DMS53 treated with DMSO at 0.1 percent for 48 hours (cell line): ENCODE measurements around the gene GALNS.

Experiments used
- DNase-seq: peaks from one replicate; lab custom pipeline; 2025; ENCODE audit not compliant: unreplicated experiment; lab: John Stamatoyannopoulos, UW

The GALNS gene

DNA sequence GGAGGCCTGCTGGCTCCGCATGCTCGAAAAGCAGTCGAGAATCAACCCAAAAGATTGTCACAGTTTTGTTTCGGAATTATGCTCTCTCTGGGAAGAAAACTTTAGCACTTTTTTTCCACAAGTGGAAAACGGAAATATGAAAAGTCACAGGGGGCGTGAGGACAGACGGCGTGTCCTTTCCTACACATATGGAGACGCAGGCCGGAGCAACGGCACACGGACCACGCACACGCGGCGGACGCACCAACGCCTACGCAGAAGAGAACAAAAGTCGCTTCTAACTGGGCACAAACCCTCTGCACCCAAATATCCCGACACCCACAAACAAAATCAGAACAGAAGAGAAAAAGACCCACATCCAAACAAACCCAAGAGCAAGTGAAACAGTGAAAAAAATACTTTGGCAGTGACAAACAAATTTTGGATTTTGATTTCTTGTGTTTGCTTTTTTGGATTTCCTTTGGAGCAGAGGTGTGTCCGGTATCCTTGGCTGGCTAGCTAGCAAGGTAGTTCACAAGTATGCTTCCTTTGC lies 19.0 kb upstream of the GALNS start:
- no peak for DNase-seq

DNA sequence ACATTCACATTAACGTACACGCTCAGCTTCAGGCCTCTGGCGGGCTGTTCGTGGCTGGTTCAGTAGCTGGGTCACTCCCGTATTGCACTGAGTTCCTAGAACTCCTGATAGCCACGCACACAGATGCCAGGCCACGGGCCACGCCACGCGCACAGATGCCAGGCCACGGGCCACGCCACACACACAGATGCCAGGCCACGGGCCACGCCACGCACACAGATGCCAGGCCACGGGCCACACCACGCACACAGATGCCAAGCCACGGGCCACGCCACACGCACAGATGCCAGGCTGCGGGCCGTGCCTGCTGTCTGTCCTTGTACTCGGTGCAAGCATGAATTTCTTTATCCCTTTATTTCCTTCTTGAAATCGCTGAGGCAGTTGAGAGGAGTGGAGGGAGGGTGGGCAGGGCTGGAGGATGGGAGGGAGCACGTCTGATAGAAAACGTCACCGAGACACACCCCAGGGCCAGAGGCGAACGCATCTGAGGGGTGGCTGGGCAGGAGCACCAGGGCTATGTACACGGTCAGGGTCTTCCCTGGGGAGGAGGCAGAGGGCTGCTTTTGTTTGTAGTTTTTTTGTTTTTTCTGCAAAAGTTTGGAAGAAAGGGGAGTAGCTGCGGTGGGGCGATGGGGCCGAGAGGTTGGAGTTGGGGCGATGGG lies 18.3 kb upstream of the GALNS start:
- no peak for DNase-seq

DNA sequence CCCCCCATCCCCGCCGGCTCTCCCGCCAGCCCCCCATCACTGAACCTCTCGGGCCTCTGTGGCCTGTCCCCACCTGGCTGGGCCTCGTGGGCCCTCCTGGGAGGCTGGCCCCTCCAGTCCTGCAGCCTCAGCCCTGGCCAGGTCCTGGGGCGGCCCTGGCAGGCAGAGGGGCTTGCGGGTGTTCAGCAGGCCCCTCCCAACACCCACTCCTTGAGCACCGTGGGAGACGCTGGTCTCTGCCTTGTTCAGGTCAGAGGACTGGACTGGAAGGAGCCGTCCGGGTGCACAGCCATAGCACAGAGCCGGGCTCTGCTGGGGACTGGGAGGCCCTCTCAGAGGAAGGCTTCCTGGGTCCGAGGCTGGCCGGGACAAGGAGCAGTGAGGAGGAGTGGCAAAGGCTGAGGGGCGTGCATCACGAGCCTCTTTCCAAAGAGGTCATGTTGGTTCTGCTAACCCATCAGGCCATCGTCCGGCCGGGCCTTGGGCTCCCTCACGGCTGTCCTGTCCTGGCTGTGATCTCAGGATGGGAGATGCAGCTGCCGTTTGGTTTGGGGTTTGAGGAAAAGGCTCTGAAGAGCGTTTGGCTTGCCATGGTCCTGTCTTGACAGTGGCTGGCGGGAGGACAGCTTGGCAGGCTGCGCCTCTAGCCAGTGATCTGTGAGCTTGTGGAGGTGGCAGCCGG lies 16.0 kb upstream of the GALNS start:
- DNase-seq = no peak

DNA sequence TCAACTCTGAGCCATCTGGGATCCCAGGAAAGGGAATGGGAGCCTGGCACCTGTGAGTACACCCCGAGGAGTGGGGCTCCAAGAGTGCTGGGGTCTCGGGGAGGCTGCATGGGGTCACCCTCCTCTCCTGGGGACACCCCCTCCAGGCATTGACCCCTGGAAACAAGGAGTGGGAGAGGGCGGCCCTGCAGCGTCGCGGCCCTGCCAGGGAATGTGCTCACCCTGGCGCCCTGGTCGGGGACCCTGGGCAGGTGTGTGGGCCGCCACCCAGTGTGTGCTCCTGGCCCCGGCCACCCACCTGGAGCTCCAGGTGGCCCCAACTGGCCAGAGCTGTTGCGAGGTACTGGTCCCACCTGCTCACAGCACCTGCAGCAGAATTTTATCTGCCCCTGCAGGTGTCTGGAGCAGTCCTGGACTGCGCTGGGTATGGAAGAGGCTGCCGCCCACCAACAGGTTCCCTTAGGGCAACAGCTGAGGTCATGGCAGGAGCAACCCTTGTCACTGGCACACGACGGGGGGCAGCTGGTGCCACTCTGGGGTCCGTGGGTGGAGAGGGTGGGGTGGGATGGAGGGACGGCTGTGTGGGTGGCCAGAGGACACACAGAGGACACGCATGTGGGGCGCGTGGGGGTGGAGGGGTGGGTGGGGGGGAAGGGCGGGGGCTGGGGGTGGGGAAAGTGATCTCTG lies 15.1 kb upstream of the GALNS start:
- no peak for DNase-seq

DNA sequence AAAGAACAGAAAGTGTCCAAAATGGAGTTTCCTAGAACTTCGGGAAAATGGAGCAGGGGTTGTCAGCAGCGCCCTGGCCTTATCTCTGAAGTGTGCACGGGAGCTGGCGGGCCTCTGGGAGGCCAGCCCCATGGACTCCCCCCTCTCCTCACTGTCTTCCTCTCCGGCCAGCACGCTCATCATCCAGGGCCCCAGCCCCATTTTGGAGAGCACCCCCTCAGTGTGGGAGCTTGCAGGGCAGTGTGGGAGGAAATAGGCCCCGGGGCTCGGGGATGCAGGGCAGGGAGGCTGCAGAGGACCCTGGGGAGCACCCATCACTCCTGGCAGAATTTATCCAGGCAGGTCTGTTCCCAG lies 14.6 kb upstream of the GALNS start:
- no peak for DNase-seq

DNA sequence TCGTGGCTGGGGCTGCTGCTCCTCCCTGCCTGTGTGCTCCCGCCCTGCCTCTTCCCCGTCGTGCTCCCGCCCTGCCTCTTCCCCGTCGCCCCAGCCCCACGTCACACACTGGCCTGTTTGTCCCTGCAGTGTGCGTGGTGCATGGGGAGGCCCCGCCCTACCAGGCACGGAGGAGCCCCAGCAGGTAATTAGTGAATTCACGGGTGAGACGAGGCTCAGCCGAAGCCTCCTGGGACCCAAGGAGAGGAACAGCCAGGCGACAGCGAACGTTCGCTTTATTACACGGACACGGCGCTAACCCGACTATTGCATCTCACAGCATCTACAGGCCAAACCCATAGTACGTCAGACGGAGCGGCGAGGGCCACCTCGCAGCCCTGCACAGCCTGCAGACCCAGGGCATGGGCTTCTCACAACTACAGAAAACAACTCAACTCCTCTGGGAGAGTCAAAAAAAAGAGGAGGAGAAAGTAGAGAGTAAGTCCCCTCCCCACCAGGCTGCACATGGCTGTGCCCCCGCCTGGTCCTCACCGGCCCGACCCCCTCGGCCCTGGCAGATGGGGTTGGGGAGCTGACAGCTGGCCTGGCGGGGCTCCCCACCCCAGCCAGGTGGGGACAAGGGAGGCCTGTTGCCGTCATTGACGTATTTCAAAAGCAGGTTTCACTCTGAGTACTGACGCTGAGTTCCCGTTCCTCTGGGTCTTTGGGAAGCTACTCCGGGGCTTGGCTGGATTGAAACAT lies 14.0 kb upstream of the GALNS start:
- peak; percentile 17 for DNase-seq

- DNase-seq = no peak
Observed at GRCh38 chr16:88869673-88869980, 12.9 kb upstream of the GALNS start.

GRCh38 chr16:88868974-88869672 lies 12.4 kb upstream of the GALNS start:
- no peak for DNase-seq

DNA sequence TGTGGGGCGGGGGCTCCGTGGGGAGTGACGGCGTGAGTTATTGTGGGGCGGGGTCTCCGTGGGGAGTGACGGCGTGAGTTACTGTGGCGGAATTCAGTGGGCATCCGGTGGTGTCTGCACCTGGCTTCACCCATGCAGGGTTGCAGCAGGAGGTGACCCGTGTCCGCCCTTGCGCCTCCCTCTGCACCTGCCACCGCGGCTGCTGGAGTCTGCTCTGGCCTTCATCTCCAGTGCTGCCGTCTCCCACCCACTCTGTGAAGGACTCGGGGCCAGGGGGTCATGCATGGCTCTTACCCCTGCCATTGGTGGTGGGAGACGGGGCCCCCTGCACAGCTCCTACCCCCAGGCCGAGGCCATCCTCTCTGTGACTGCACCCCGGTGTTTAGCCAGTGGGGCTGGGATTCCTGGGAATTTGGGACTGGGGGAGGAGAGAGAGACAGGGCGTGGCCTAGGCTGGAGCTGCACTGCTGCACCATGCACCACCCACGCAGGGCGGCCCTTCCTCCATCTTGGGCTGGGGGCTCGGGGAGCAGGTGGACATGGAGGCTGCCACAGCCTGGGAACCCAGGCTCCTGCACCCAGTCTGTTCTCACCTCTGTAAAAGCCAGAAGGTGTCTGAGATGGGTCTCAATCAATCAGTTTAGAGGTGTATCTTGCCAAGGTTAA lies 11.0 kb upstream of the GALNS start:
- no peak for DNase-seq

DNA sequence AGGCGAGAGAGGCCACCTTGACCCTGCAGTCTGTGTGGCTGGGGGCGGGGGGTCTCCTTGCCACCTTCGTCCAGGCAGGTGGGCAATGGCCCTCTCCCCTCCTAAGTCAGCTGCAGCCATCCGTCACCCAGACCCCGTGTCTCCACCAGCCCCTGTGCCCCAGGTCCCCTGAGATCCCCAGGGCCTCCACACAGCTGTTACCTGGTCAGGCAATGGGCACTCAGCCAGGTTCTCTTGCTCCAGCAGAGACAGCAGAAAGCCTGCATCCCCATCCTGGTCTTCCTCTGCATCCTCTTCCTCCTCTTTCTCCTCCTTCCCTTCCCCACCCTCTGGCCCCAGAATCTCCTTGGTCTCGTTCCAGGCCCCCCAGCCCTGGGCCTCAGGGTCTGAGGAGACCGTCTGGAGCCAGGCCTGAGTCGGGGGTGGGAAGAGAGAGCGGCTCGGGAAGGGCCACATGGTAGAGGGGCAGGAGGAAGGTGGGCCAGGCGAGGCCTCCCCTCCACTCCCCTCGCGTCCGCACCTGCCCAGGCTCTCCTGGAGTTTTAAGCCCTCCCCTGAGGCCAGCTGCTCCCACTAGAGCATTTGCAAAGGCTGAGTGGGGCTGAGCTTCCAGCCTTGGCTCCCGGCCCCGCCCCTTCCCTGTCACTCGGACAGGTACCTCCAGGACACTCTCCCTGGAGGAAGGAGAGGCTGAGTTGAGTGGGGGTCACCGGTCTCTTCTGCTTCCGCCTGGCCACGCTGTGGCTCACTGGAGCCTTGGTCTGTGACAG lies 9.6 kb upstream of the GALNS start, which contains the start of gene PABPN1L:
TSS of gene PABPN1L (minus strand) at position 510 of the 770 bp plus-strand sequence. CDS start at position 456, 54 bp downstream.
- peak; percentile 33 for DNase-seq

DNA sequence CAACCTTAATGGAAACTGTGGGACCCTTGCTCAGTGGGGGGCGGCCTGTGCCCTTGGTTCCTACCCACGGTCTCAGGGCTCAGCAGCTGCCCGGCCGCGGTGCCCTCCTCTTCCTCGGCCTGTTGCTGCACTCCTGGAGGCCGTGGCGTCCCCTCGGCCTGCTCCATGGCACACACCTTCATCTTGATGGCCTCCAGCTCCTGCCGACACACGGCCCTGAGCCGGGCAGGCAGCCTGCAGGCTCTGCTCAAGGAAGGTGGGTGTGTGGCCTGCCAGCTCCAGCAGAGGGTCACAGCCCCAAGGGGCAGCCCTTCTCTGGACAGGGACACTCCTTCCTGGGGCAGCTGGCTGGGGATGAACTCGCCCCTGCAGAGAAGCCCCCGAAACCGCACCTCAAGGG lies 9.0 kb upstream of the GALNS start:
- DNase-seq = no peak

- DNase-seq = no peak
Observed at GRCh38 chr16:88865310-88865709, 8.6 kb upstream of the GALNS start.

DNA sequence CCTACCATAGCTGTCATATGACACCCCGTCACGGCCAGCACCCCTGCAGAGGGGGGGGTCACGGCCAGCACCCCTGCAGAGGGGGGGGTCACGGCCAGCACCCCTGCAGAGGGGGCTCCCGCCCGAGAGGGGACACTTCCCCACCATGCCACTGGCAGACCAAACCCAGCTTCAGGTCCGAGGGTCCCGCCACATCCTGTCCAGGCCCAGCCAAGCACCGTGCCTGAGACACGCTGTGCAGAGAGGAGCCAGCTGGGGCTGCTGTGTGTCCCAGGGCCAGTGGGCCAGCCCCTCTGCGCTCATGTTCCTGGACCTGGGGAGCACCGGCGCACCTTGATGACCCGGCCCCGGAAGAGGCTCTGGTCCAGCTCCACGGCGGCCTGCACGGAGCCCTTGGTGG lies 7.8 kb upstream of the GALNS start:
- DNase-seq = no peak

DNA sequence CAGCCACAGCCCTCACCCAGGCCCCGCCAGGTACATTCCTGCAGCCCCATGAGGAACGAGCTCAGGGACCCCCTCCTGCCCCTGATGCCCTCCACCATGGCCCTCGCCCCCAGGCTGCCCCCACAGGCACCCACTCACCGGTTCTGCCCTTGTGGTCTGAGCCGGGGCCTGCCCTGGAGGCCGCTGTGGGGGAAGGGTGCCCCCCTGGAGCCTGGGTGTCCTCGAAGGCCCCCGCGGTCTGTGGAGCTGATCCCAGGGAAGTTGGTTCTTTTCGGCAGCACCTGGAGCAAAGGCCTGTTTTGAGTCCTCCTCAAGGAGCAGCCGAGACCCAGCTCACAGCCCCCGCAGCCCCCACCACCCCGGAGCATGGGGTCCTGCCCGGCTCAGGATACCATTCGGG lies 7.4 kb upstream of the GALNS start:
- no peak for DNase-seq

DNA sequence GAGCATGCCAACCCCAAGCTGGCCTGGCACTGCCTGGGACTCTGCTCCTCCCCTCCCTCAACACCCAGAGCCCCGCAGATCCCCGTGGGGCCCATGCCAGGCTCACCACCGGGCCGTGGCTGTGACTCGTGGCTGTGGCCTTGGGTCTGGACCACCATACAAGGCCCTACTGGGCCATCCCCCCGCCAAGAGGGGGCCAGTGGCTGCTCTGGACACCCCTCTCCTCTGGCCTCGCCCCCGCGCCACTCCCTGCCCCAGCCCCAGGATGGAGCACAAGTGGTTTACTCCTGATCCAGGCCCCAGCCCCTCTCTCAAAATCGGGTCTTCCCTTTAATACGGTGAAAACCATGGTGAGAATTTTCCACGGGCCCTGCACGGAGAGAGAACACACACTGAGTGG lies 6.7 kb upstream of the GALNS start:
- no peak for DNase-seq

- DNase-seq = no peak
Observed at GRCh38 chr16:88862968-88863367, 6.2 kb upstream of the GALNS start.

DNA sequence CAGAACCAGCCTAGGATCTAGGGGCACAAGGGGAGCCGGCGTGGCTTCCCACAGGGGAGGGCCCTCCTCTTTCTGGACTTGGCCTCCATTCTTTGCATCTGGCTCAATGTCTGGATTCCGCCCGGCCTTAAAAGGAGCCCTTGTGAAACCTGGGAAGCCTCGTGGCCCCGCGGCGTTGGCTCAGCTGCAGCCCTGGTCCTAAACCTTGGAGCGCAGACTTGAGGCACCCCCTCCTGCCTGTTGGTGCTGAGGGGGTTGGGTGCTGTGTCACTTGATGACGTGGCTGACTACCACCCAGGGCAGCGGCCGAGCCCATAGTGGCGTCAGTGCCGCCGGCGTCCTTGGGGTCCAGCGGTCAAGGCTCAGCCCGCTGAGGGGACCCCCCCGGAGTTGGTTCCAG lies 4.6 kb upstream of the GALNS start:
- no peak for DNase-seq

GRCh38 chr16:88859381-88860091 lies 2.8 kb upstream of the GALNS start:
- DNase-seq = no peak

- DNase-seq = peak; percentile 17
Observed at GRCh38 chr16:88857728-88858339, 1.1 kb upstream of the GALNS start.
